WTC11 (cell line): ENCODE results near the gene IPO9.

Experiments used
- MXD4 ChIP-seq: fragments of 250-450 bp; sonication (Bioruptor Pico); IDR thresholded peaks from 2 replicates; pipeline ENCODE4 v1.8.0; 2021; ENCODE audit warnings: mild to moderate bottlenecking, moderate library complexity, borderline replicate concordance
- TF ChIP-seq, protein P1 (sequence below): sonication (generic); formaldehyde crosslinking; IDR thresholded peaks from 2 replicates; pipeline ENCODE4 v1.8.1; 2023; ENCODE audit warnings: mild to moderate bottlenecking, missing genetic modification reagents, moderate library complexity
- TF ChIP-seq, protein P2 (sequence below): fragments of 200-600 bp; IDR thresholded peaks from 2 replicates; pipeline ENCODE4 v1.8.0; 2022; ENCODE audit warnings: antibody characterized with exemption
- TF ChIP-seq, protein P3 (sequence below): sonication (generic); formaldehyde crosslinking; IDR thresholded peaks from 2 replicates; pipeline ENCODE4 v1.8.1; 2023; ENCODE audit warnings: mild to moderate bottlenecking, missing genetic modification reagents
- TF ChIP-seq, protein P4 (sequence below): sonication (generic); formaldehyde crosslinking; IDR thresholded peaks from 2 replicates; pipeline ENCODE4 v1.8.0; 2022; ENCODE audit warnings: mild to moderate bottlenecking, missing genetic modification reagents

DNA sequence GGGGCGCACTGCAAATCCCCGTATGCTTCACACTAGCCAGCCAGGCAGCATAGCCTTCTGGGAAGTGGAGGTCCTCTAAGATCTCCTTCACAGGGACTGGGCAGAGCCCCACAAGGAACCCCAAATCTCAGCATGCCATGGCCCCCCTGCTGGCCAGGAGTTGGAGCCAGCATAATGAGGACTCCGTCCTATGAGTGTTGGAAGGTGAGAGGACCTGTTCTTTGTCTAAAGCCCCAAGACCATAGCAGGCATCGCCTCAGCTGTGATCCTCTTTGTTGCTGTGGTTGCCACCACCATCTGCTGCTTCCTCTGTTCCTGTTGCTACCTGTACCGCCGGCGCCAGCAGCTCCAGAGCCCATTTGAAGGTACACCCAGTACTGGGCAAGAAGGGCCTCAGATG lies 61.3 kb downstream of the IPO9 start:
- TF ChIP-seq, protein P1, sequence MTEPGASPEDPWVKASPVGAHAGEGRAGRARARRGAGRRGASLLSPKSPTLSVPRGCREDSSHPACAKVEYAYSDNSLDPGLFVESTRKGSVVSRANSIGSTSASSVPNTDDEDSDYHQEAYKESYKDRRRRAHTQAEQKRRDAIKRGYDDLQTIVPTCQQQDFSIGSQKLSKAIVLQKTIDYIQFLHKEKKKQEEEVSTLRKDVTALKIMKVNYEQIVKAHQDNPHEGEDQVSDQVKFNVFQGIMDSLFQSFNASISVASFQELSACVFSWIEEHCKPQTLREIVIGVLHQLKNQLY (CRISPR knock-in tag), result no peak
- TF ChIP-seq, protein P2, sequence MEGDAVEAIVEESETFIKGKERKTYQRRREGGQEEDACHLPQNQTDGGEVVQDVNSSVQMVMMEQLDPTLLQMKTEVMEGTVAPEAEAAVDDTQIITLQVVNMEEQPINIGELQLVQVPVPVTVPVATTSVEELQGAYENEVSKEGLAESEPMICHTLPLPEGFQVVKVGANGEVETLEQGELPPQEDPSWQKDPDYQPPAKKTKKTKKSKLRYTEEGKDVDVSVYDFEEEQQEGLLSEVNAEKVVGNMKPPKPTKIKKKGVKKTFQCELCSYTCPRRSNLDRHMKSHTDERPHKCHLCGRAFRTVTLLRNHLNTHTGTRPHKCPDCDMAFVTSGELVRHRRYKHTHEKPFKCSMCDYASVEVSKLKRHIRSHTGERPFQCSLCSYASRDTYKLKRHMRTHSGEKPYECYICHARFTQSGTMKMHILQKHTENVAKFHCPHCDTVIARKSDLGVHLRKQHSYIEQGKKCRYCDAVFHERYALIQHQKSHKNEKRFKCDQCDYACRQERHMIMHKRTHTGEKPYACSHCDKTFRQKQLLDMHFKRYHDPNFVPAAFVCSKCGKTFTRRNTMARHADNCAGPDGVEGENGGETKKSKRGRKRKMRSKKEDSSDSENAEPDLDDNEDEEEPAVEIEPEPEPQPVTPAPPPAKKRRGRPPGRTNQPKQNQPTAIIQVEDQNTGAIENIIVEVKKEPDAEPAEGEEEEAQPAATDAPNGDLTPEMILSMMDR, result no peak
- TF ChIP-seq, protein P3, sequence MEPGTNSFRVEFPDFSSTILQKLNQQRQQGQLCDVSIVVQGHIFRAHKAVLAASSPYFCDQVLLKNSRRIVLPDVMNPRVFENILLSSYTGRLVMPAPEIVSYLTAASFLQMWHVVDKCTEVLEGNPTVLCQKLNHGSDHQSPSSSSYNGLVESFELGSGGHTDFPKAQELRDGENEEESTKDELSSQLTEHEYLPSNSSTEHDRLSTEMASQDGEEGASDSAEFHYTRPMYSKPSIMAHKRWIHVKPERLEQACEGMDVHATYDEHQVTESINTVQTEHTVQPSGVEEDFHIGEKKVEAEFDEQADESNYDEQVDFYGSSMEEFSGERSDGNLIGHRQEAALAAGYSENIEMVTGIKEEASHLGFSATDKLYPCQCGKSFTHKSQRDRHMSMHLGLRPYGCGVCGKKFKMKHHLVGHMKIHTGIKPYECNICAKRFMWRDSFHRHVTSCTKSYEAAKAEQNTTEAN (CRISPR knock-in tag), result no peak
- TF ChIP-seq MXD4, result no peak
- TF ChIP-seq, protein P4, sequence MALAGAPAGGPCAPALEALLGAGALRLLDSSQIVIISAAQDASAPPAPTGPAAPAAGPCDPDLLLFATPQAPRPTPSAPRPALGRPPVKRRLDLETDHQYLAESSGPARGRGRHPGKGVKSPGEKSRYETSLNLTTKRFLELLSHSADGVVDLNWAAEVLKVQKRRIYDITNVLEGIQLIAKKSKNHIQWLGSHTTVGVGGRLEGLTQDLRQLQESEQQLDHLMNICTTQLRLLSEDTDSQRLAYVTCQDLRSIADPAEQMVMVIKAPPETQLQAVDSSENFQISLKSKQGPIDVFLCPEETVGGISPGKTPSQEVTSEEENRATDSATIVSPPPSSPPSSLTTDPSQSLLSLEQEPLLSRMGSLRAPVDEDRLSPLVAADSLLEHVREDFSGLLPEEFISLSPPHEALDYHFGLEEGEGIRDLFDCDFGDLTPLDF (CRISPR knock-in tag), result no peak
